Purkinje cell (primary cell): ENCODE results near the gene MORC2. TPM values are rescaled to one million over a fixed set of nuclear protein-coding genes. Genes with fewer than 3 reads are reported as not detected.

Experiments
- polyA plus RNA-seq: library from polyadenylated mRNA; unstranded; fragments of >200 nt; fragmentation: Nextera tagmentation; gene quantifications from 2 replicates; pipeline ENCODE4 v1.2.1, GENCODE V29; 2014

The MORC2 gene
- 9.2 and 11.2 TPM in 2 replicates for polyA plus RNA-seq

DNA sequence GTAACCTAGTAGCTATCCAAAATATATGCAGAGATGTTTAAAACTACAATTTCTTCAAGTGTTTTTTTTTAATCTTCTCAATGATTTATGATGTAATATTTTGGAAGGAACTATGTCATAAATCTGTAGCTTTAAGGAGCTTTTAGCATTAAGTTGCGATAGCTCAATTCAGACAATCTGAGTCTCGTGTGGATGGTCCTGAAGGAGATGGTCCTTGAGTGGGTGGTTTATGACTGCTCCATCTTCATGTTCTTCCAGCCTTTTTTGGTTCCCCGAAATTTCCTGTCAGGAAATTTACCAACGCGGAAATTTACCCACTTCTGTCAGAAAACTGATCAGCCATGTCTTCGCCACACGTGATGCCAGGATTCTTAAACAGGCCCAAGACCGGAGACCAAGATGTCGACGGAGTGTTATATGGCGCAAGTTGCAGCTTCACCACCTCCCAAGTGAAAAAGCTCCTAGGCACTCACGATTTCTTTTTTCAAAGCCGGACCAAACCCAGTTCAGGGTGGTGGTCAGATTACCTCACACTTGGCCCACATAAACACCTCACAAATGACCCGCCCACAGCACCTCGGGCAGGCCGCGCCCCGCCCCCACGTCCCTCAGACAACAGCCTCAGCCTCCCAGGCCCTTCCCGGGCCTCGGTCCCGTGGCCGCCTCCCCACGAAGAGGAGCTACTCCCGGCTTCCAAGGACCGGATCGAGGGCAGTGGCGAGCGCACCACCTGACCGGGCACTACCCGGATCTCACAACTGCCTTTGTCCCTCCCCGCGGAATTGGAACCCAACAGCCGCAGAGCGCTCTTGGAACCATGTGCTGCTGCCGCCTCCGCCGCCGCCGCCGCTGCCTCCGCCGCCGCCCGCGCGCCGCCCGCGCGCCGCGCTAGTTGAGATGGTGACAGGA, at the start of gene MORC2:
Gene MORC2 (minus strand): TSS at position 760 of the 909 bp plus-strand sequence. CDS start 885 bp downstream, outside the sequence.

DNA sequence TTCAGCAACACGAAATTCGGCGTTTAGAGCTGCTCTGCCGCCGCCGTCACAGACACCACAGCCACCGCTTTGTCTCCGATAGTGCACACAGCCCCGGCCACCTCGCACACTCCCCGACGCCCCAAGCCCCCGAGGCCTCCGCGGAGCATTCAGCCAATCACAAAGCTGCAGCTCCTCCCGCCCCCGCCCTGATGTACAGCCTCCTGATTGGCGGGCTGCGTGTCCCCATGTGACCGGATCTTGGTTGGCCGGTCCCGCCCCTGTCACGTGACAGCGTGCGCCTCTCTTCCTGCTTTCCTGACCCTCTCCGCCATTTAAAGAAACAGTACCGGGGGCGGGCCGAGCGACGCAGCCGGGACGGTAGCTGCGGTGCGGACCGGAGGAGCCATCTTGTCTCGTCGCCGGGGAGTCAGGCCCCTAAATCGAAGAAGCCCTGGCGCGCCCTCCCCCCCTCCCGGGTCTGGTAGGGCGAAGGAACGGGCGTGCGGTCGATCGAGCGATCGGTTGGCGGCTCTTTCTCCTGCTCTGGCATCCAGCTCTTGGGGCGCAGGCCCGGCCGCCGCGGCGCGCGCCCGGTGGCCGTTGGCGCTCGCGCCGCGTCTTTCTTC, 454 bp upstream of the MORC2 start, which contains the start of gene TUG1:
Gene TUG1 (plus strand): TSS at position 342 of the 608 bp plus-strand sequence.

Other genes with a start within 250 kb of the MORC2 start
- 26.8 and 27.3 TPM in 2 replicates for gene TUG1, start 491 bp upstream of the MORC2 start, polyA plus RNA-seq
- gene SMTN, start 112.5 kb upstream of the MORC2 start, polyA plus RNA-seq, result 7.3 and 8.9 TPM in 2 replicates
- 32.7 and 52.1 TPM in 2 replicates for gene SELENOM, start 138.8 kb upstream of the MORC2 start, polyA plus RNA-seq
- gene INPP5J, start 154.2 kb upstream of the MORC2 start, polyA plus RNA-seq, result 1.6 and 2.9 TPM in 2 replicates
- gene PLA2G3, start 171.7 kb upstream of the MORC2 start, polyA plus RNA-seq, result not detected in 2 replicates
- 7.7 and 9.6 TPM in 2 replicates for gene RNF185, start 191.4 kb upstream of the MORC2 start, polyA plus RNA-seq
- gene LIMK2, start 243.5 kb upstream of the MORC2 start, polyA plus RNA-seq, result 1.1 and 1.7 TPM in 2 replicates